Measurements from ENCODE around the gene PTPN3.

The PTPN3 gene

DNA sequence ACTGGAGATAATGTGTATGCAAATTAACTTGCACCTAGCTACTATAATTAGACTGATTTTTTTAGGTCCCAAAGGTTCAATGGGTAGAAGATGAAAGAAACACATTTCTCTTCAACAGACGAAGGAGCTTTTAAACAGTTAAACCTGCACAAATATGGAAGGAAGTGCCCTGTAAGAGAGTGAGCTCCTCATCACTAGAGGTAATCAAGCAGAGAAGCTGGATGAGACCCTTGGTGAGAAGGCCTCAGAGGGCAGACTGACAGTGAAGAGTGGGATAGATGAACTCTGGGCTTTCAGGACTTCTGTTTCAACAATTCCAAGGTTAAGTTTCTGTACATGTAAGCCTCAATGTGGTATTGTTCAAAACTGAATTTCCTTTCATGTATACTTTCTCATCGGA is 23.2 kb downstream of the PTPN3 start:
- no peak for DNase-seq

DNA sequence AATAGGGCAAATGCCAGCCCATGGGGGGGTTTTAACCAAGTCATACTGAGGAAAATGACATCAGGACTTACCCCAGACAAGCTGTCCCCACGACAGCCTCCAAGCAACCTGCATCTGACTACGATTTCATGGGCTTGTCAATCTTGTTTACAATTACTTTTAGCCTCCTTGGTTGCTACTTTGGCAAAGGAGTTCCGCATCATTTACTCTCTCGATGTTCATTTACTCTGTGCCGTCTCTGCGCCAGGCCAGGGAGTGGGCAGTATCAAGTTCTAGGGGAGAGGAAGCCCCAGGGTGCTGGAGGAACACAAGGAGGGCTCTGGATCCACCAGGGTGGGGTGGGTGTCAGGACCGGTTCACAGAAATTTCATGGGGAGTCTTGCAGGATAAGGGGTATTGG is 23.9 kb downstream of the PTPN3 start:
- no peak for DNase-seq

DNA sequence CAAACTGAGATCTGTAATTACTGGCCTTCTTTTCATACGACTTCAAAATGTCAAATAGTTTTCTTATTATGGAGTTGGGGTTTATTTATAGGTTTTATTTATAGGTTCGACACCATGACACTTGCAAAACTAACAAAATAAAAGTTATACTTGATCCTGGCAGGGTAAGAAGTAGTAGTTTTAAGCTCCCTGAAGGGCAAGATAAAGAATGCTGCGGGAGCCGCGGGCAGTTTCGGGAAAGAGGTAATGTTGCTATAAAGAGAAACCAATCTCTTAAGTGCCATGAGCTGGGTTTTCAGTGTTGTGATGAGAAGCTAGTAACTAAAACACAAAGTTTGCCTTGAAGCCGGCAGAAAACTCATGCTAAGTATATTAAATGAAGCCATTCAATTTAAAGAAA is 24.8 kb downstream of the PTPN3 start:
- no peak for DNase-seq

DNA sequence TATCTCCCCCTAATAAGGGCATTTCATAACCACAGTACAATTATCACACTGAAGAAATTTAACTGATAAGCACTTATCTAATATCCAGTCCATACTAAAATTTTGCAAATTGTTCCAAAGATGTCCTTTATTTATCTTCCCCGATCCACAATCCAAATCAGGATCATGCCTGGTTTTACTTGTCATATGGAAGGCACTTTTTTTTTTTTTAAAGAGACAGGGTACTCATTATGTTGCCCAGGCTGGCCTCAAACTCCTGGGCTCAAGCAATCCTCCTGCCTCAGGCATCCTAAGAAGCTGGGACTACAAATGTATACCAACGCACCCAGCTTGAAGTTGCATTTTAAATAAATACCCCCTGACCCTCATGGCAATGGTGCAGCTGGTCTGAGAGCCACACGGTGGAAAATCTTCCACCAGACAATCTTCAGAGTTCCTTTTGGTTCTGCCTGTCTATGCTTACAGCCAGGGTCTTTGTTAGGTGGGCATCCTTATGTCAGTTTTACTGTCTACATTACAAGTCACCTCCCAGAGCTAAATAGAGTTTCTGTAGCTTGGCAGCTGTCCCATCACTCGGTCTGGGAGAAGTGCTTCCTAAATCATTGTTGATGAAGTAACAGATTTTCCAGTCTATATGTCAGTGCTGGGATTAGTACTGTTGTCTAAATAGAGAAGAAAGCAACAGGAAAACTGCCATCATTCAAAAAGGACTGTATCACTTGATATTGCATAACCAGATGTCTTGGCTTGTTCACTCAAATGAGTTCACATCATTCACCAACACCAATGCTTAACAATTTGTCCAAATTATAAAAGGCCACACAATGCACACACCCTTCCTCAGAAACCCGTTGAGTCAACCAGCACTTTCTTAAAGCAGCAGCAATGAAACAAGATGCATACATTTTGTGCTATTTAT is 26.4 kb downstream of the PTPN3 start:
- DNase-seq, result no peak

DNA sequence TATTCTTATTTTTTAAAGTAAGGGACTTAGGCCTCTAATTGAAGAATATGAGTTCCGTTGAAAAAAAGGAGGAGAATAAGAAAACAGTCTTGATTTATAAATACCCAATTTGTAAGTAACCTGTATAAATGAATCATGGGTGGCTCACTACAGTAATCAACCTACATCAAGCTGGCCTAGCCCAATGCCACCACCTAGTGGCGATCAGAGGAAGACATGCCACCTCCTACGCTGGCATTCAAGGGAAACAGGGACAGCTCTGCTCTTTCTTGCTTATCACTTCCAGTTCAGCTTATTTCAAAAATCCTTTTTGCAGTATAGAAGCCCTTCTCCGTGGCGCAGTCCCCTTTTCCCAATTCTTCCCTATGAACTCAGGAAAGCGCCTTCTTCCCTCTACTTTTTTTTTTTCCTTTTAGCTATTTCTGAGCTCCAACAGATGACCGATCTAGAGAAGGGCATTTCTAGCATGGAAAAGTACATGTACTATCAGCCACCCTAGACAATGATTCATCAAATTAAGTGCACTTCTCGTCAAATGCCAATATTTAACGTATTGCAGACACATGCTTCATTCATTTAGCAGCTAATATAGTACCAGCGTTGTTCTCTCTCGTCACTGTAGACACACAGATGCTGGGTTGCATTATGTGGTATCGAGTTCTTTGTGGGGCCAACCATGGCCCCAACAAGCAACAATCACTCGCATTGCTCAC is 28.3 kb downstream of the PTPN3 start:
- peak; percentile 86 for DNase-seq

DNA sequence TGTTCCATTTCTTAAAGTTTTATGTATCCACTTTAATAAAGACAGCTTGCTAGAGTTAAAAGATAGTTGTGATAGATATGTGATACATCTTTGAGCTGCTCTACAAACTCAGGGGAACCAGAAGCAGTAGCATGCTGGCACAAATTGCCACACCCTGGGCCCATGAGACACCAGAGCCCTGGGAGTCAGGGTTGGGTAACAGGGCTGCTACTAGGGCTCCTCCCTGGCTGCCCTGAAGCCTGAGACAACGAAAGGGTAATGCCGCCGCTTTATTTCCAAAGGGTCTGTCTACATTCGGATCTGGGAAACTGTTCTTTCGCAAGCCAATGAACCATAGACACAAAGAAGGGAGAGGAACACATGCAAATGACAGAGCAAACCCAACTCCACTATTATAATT is 29.2 kb downstream of the PTPN3 start:
- DNase-seq, result no peak

DNA sequence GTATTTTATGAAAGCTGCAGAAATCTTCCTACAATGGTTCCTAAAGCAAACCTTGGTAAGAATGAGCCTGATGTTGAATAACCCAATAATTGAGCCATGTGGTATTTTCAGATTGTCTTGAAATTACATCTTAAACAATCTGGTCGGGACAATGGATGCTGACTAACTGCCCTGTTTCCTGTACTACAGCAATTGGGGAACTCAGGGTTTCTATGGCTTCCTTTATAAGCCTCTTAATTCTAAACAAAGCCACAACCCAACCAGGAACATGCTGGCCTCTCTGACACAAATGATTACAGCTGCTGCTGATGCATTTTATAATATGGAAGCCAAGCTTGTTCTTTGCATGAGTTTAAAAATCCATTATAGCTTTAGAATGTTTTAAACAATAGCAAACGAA is 30.2 kb downstream of the PTPN3 start:
- DNase-seq, result peak; percentile 75

DNA sequence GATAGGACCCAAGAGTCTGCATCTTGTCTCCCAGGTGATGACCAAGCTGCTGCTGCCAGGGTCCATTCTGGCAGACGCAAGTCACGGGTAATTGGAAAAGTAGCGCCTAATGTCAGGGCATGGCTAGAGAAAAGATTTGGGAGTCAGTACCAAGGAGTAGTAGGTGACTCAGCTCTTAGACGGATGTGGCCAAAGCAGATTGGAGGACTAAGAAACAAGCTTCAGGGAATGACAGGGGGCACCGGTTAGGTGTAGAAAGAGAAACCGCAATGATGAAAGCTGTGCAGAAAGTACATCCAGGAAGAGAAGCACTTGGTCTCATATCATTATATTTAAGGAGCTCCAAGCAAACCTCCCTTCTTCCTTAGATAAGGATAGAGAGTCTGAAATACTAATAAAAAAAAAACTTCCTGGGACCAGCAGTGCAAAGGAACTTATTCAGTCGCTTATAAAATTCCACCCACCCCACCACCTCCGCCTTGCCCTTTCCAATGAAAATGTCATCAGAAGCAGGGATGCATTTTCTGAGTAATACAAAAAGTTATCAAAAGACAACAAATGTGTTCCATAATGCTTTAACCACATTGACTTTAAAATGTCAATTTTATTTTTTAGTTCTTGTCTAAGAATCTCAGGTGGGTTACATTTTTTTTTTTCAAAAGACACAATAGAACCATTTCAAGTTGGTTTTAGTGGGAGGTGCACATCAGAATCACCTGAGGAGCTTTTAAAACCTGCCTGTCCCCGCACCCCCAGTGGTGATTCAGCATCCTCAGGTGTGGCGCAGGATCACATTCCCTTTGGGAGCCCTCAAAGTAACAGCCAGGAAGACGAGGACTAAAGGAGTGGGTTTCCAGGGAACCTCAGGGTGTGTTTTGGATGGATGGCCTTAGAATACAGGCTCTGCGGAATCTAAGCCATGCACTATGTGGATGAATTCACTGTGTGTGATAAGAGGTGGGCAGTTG is 31.2 kb downstream of the PTPN3 start:
- DNase-seq, result no peak

DNA sequence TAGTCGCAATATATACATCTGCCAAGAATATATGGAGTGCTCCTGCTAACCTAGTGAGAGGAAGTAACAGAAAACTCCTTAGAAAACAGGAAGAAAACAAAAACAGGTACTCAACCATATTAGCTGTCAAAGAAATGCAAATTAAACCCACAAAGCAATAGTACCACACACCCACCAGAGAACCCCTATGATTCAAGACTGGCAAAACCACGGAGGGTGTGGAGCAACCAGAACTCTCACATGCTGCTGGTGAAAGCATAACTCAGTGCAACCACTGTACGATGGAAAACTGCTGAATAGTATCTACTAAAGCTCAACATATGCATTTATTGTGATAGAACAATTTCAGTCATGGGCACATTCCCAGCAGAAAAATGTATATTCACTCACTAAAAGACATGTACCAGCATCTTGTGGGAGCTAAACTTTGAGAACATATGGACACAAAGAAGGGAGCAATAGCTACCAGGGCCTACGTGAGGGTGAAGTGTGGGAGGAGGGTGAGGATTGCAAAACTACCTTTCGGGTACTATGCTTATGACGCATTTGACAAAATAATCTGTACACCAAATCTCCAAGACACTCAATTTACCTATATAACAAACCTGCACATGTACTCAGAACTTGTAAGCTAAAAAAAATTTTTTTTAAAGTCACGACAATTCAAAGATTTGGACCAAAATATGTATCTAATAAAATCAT is 34.0 kb downstream of the PTPN3 start:
- no peak for DNase-seq

DNA sequence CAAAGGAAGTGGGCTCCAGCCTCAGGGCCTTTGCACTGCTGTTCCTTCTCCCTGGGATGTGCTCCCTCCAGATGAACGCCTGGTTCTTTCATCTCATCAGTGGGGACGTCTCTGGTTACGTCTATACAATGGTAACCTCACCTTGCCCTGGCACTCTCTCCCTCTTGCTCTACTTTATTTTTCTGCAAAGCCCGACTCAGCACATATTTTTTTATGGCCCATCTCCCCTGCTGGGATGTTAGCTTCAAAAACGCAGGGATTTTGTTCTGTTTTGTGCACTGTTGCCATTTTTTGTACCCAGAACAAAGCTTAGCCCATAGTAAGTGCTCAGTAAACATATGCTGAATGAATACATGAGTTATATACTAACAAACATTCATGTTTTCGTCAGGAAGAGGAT is 37.5 kb downstream of the PTPN3 start:
- DNase-seq, result no peak

DNA sequence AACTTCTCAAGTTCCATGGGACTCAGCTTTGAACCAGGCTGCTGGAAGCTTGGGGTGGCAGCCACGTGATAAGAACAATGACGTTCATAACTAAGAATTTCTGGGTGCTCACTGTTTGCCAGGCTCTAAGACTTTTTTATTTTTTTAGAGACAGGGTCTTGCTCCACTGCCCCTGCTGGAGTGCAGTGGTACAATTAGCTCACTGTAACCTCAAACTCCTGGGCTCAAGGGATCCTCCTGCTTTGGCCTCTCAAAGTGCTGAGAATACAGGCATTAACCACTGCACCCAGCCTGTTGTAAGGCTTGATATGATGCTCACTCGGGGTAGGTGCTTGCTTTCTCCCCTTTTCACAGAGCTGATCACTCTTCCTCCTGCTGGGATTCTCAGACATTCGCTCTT is 38.7 kb downstream of the PTPN3 start:
- no peak for DNase-seq

DNA sequence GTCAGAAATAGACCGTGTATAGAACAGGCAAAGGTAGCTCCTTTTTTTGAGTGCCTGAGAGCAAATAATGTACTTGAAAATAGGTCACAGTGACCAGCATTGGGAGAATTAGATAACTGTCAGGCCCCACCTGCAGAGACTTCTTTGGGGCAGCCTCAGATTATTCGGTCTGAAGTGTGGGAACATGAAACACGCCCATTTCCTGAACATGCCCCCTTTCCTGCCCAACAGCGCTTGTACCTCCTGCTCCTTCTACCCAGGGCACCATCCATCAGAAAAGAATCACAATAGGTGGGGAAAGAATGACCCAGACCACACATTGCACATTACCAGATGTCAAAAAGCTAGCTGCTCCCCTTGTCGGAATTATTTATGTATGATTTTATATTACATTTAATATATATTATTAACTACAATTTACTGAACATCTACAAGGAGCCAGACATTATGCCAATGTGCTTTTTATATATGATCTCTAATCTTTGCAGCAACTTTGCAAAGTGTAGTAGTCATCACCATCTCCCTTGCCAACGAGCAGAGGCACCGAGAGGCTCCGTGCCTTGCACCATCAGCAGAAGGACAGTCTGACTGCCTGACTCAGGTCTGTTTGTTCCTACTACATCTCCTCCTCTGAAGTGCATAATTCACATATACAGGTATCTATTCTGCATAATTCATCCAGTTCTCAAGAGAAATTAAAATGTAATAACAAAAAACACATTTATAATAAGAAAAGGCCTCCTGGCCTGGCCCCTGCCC is 39.5 kb downstream of the PTPN3 start:
- no peak for DNase-seq

DNA sequence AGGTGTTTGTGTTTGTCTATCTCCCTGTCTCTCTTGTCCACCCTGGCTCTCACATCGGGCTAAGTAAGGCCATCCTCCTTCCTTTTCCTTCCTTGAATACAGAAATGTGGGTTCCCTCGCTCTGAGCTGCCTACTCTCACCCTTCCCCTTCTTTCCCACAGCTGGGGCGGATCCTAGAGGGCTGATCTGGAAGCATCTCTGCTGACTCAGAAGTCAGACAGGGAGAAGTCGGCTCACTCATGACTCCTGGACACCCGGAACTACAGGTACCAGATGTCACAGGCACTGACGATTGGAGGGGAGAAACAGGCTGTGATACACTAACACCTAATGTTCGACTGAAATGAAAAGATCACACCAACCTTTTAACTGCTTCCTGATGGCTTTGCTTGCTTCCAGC is 41.3 kb downstream of the PTPN3 start:
- no peak for DNase-seq

DNA sequence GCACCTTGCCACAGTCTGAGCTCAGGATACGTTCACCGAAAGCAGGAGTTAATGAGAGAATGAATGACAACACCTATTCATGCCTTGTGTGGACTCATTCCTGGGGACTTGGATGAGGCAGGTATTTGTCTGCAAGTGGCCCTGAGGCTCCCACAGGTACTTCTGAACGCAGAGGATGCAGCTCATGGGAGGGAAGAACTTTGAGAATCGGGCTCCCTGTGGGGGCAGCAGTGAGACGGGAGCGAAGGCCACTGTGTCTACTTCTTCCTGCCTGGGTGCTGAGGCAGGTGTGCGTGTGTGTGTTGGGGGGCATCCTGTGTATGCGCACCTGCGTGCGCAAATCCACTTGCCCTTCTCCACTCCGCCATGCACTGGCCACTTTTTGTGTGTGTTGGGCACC is 42.2 kb downstream of the PTPN3 start:
- DNase-seq, result no peak

DNA sequence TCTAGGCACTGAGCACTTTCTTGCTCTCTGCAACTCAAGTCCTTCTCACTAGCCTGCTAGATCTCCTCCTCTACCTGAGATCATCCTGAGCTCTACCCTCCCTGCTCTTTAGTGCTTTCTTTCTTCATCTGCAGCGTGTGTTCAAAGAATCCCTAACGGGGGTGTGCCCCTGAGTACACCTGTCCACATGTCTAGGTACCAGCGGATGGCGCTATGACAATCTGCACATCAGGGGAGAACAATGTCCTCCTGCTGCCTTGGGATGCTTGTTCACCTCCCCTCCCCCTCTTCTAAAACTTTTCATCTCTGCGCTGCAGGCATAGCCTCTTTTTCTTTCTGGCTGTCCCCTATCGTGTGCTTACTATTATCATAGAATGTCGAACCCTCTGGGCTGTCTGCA is 42.7 kb downstream of the PTPN3 start:
- no peak for DNase-seq

DNA sequence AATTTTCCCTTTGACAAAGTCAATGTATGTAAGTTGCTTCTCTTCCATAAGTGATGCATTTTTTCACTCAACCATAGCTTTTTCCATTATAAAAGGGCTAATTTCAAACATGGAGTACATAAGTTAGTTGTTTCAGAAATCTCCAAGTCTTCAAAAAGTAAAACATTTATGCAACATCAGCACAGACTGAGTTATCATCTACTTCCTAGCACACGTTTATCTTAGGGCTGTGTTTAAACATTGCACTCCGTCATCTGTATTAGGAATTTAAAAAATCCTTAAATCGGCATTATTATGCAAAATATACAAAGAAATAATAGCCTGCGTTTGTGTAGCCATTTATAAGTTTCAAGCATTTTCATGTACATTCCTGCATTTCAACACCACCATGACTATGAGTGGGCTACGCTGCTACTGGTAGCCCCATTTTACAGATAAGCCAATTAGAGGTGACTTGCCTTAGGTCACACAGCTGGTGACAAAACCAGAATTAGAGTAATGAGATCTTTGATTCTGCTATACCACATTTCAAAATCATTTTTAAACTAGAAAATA is 43.4 kb downstream of the PTPN3 start:
- no peak for DNase-seq

DNA sequence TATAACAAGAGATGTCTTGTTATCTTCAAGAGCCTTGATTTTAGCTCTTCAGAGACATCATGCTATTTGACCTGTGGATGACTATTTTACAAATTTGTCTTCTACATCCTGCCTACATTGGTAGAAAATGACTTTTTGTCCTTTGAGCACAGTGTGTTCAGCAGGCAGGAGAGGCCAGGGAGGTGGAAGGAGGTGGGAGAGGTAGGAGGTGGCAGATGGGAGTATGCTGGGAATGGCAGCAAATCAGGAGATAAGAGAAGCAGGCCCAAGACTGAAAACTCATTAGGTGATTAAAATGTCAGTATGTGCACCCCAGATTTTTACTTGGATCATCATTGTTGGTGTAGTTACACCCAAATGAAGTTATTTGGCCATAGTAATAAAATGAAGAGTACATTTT is 44.1 kb downstream of the PTPN3 start:
- no peak for DNase-seq

DNA sequence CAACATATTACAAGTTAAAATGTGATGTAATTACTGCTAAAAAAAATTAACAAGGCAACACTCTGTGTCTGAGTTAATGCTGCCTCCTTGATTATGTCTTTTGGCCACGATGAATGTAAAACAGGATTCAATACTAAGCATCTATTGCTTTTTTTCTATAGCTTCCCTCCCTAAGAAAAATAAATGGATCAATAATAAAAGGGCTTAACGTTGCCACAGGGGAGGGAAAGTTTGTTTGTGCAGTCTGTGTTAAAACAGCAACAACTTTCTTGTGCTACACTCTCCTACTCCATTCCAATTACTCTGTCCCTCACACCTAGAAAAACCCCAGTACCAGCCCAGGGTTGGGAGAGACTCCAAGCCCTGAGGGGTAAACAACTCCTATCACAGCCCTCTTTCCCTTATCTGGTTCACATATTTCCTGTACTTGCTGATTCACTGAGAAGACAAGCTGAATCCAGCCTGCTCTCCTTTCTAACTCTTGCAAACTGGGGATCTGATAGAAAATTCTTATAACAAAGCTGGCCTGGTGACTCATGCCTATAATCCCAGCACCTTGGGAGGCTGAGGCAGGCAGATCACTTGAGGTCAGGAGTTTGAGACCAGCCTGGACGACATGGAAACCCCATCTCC is 44.8 kb downstream of the PTPN3 start:
- no peak for DNase-seq

DNA sequence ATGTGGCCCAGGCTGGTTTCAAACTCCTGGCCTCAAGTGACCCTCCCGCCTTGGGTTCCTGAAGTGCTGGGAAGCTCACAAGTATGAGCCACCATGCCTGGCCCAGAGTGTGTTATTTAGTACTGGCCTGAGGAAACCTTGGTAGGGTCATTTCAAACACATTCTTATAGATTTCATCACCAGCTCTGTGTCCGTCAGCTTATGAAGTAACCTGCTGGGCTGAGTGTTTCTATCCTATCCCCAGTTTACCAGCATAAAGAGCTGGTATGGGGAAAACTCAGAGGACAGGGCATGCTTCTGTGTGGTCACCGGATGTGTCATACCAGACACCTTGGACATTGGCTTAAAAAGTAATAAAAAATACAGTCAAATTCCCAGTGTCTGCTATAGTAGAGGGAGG is 45.3 kb downstream of the PTPN3 start:
- no peak for DNase-seq

DNA sequence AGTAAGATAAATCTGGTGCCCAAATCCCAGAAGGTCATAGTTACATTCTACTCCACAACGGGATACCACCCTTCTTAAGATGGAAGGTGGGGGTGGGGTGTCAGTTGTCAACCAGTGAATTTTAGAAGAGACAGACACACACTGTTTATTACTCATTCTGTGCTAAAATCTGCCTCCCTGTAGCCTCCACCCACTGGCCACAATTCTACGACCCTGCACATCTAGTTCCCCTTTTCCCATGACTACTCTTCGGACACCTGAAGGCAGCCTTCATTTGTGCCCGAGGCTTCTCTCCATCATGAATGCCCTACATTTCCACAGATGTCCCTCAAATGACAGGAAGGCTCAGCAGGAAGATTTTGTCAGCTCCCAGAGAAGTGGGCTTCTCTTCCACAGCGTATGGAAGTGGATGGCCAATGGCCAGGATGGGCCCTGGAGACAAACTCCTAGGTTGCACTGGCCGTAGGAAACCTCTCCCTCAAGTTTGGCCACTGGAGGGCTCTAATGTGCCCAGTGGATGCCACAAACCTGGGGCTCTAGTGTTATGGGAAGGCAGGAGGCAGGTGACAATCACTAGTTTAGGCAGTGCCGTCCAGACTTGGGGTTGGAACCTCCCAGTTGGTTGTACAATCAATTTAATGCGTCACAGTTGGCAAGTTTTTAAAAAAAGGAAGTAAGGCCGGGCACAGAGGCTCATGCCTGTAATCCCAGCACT is 46.6 kb downstream of the PTPN3 start:
- DNase-seq, result no peak

All from hematopoietic multipotent progenitor cell treated with erythropoietin and hydrocortisone succinate and interleukin-3 and kit ligand, for 4 days (in vitro differentiated cells).